ENCODE data around the gene SAP25.

GRCh38 chr7:100588438-100588837 is 14.7 kb upstream of the SAP25 start:
- peak; percentile 53 for TF ChIP-seq CTCF (IDR thresholded peaks at IDR 0.05)
- no peak for TF ChIP-seq ZFX (IDR thresholded peaks at IDR 0.05; ENCODE audit: borderline replicate concordance)
